NCI-H2107 treated with DMSO at 0.1 percent for 48 hours (cell line): ENCODE measurements around the gene IGFBP4.

Experiments used
- DNase-seq: peaks from one replicate; lab custom pipeline; 2025; ENCODE audit not compliant: unreplicated experiment; lab: John Stamatoyannopoulos, UW

Gene IGFBP4

GRCh38 chr17:40431231-40431602 is 12.0 kb upstream of the IGFBP4 start:
- no peak for DNase-seq

GRCh38 chr17:40432864-40433528 is 10.3 kb upstream of the IGFBP4 start:
- DNase-seq = no peak

- DNase-seq = no peak
Measured at GRCh38 chr17:40433551-40434415, 9.5 kb upstream of the IGFBP4 start.

- no peak for DNase-seq
Measured at GRCh38 chr17:40436636-40437035, 6.6 kb upstream of the IGFBP4 start.

GRCh38 chr17:40437095-40437732 is 6.0 kb upstream of the IGFBP4 start:
- no peak for DNase-seq

GRCh38 chr17:40440166-40440565 is 3.1 kb upstream of the IGFBP4 start:
- no peak for DNase-seq

- DNase-seq = no peak
Measured at GRCh38 chr17:40442392-40443195, 656 bp upstream of the IGFBP4 start.

GRCh38 chr17:40443988-40444899 is 994 bp downstream of the IGFBP4 start:
- DNase-seq = no peak

GRCh38 chr17:40445751-40446468 is 2.7 kb downstream of the IGFBP4 start:
- DNase-seq = no peak

GRCh38 chr17:40447148-40447644 is 3.9 kb downstream of the IGFBP4 start:
- no peak for DNase-seq

GRCh38 chr17:40447806-40448205 is 4.6 kb downstream of the IGFBP4 start:
- DNase-seq = no peak

GRCh38 chr17:40448213-40448638 is 5.0 kb downstream of the IGFBP4 start:
- no peak for DNase-seq

- no peak for DNase-seq
Measured at GRCh38 chr17:40448639-40449261, 5.5 kb downstream of the IGFBP4 start.

- no peak for DNase-seq
Measured at GRCh38 chr17:40450175-40450574, 6.9 kb downstream of the IGFBP4 start.

- no peak for DNase-seq
Measured at GRCh38 chr17:40451420-40451819, 8.2 kb downstream of the IGFBP4 start.

- DNase-seq = no peak
Measured at GRCh38 chr17:40452216-40452787, 9.1 kb downstream of the IGFBP4 start.

GRCh38 chr17:40452921-40453378 is 9.7 kb downstream of the IGFBP4 start:
- DNase-seq = no peak

GRCh38 chr17:40453881-40454612 is 10.8 kb downstream of the IGFBP4 start:
- DNase-seq = no peak
